GM19328 (cell line): ENCODE measurements around the gene MAPKAP1.

Experiments used
- ATAC-seq: cut with Tn5 transposase; IDR thresholded peaks from one replicate; pipeline ENCODE4 v1.9.1; 2021; ENCODE audit warnings: mild to moderate bottlenecking, moderate library complexity; ENCODE audit not compliant: unreplicated experiment

The MAPKAP1 gene

DNA sequence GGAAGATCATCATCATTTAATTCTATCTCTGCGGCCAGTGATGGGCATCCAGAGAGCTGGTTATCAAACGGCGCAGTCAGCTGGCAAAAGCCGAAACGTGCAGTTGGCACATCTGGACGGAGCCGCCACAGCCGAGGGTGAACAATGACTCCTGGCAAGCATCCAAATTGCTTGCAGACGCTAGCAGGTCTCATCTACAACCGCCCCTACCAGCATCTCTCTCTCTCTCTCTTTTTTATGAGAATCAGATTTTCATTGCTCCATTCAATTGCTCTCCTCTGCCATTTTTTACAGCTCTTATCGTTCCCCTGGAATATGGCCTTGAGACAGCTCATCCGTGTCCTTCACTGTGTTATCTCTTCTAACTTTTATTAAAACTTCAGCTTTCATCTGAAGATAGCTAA, 165.2 kb downstream of the MAPKAP1 start:
- ATAC-seq: no peak

DNA sequence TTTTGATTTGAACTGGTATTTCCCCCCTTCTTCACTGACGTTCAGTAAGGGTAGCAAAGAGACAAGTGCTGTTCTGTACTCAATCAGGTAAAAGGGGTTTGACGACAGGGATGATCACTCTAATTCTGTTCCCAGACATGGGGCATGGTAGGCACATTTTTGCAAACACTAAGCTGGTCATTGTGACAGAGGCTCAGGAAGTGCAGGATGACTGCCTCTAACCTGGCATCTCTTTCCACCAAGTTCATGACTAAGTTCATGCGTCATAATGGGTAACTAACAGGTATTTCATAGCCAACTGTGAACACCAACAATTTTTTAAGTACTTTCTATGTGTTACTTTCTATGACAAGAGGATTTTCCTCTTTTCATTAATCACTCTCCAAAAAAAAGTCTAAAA, 166.5 kb downstream of the MAPKAP1 start:
- ATAC-seq: no peak

DNA sequence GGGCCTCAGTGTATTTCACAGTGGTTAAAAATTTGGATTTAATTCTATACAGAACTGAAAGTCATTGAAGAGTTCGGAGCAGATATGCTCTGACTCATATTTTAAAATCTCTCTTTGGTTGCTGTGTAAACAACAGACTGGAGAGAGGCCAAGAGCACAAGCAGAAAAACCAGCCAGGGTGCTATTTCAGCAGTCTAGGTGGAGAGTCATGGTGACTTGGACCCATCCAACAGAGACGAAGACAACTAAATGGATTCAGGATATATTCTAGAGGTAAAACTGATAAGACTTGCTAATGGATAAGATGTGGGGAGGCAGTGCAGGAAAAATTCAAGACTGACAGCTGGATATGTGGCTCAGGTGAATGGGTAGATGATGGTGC, 168.9 kb downstream of the MAPKAP1 start:
- no peak for ATAC-seq

DNA sequence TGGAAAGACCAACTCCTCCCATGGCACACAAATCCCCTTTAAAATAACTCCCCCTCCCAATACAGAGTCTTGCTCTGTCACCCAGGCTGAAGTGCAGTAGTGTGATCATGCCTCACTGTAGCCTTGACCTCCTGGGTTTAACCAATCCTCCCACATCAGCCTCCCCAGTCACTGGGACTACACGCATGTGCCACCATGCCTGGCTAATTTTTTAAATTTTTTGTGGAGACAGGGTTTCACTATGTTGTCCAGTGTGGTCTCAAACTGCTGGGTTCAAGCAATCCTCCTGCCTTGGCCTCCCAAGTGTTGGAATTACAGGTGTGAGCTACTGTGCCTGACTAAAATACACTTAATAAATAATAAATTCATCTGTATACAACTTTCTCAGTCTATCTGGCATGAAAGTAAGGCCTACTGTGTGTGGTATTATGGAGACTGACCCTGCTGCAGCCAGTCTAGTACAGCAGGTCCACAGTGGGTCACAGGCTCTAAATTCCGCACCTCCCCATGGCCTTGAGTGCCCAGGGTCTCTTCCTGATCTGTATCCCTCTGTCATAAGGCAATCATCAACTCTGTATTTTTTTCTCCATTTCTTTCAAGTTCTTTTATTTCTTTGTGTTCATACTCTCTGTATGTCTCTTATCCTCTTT, 169.4 kb downstream of the MAPKAP1 start:
- ATAC-seq: no peak

DNA sequence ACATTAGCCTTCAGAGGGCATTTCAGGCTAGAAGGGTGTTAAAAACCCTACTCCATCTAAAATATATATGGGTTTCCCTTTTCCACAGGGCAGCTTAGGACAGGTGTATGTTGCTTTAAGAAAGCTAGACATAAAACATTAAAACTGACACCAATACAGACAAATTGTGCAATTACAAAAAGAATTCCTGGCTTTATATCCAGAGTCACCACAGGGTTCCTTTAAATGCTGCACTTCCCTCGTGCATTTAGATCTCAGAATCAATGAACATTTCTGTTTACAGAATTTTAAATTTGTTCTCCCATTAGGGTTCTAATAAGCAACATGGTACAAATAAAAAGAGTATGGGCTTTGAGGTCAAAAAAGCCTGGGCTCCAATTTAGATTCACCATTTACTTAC, 170.2 kb downstream of the MAPKAP1 start:
- ATAC-seq: no peak

DNA sequence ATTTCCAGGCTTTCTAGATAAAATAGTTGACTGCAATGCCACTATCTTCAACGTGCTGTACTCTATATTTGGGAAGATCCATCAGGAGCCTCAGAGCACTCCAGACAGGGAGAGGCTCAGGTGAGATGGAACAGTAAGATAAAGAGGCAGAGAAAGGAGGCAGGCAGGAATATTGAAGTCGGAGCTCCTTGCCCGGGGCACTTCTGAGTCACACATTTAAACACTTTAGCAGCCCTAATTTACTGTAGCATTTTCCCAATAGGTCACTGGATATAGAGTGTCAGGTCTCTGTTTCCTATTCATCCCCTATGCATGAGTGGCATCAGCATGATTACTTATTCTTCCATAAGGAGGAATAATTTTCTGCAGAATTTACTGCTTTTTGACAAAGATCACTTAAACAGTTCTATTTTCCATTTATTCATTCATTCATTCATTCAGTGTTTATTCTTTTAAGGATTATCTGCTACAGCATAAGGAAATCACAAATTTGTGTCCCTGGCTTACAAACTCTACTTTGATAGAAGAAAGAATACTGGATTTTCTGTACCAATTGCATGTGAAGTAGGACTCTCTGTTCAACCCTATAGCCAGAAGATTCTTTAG, 170.7 kb downstream of the MAPKAP1 start:
- ATAC-seq: no peak

DNA sequence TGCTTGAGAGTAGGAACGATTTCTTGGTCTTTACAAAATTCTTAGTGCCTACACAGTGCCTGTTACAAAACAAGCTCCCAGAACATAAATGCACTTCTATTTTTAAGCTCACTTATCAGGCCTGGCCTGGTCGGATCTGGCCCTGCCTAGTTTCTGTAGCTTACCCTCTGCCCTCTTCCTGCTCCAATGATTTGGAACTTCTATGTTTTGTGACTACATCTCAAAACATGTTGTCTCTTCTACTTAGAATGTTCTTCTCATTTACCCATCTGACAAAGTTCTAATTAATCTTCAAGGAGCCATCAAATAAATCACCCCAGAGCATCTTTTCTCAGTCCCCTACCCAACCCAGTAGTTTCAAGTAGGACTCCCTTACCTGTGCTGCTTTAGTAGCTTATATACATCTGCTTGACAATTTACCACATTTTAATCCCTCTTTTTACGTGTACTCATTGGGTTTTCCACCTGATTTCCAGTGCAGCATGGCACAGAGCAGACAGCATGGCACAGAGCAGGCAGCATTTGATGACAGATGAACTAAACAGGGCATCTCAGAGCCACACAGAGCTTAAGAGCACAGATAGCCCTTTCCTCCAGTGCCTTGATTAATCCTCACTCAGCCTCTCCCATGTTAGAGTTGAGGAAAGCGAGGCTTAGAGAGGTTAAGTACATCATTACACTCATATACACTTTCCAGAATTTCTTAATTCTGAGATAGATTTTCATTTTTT, 171.9 kb downstream of the MAPKAP1 start:
- ATAC-seq: no peak

DNA sequence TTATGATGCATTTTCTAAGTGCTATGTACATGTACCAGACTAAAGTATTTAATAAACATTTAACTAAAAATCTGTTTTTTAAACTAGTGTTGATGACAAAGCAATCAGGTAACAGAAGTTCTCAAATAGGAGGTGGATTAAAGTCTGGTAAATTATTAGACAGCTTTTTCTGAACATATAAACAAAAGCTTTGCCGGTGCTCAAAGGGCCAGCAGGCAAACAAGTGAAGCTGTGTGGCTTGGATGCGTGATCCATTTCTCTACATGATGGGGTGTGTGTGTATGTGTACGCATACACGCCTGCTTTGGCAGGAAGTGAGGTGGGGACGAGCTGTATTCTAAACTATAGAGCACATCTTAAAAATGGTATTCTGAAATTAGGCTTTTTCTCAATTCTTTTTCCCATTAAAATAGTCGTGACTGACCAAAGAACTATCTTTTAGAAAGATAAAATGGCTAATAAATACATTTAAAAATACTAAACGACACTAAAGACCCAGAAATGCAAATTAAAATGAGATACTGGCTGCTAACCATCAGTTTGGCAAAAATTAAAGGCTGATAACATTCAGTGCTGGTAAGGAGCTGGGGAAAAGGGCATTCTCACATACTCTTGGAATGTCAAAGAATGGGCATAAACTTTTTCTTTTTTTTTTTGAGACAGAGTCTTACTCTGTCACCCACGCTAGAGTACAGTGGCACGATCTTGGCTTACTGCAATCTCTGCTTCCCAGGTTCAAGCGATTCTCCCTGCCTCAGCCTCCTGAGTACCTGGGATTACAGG, 174.0 kb downstream of the MAPKAP1 start:
- ATAC-seq: no peak

DNA sequence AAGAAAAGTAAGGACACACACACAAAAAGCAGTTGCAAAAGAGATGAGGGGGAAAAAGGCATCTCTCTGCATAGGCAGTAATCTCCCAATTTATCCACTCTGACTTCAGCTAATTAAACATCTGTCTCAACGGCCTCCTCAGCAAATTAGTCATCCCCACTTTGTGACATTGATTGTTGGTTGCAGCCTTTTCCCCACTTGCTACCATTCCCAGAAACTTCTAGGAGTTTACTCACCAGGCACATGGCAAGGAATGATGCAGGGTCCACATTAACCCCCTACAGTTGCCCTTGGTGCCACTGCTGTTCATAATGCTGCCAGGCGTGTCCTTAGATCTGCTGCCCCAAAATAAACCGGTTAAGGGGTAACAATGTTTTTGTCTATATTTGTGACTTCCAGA, 174.6 kb downstream of the MAPKAP1 start:
- no peak for ATAC-seq

DNA sequence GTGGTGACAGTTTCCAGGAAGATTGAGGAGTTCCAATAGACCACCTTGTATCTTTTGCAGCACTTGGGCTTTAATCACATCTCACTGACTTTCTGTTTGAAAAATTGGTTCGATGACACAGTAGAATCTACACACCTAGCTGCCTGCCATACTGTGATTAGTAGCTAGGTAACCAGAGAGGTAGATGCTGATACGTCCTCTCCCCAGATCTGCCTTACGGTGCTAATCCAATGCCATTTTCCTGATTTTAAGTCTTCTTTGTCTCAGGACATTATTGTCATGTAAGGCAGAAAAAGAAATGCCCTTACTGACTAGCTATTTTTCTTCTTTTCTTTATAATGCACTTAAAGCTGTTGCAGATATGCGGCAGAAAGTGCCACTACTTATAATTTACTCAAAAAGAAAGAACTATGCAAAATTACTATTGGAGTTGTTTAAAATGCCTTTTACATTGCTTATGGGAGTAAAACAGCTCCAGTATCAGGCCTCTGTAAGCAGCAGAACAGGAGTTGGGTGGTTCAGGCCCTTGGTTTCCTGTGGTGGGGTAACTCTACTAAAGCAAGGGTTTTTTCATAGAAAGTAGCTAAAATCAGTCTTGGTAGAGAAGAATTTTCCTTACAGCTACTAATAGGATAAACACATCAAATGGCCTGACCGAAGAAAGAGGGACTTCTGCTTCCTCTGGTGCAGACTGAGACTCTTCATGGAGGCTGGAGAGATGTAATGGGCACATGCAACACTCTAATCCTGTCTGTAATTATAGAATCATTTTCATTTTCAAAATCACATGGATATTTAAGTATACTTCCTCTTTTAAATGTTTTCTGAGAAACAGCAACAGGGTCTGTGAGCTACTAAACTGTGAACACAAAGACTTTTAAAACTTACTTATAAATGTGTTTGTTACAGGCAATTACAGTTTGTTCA, 177.2 kb downstream of the MAPKAP1 start:
- ATAC-seq: peak; percentile 59

DNA sequence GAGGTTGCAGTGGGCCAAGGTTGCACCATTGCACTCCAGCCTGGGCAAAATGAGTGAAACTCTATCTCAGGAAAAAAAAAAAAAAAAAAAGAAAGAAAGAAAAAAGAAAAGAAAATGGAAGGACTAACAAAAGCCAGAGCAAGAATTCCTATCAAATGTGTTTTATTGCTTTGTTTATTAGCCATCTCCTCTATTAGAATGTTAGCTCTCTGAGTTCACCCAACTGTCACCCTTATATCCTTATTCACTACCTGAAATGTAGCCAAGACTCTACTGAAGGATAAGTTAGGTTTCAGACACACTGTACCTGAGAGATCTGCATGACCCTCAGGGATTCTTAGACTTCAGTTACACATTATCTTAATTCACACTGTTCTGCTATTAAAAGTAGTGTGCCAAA, 177.9 kb downstream of the MAPKAP1 start:
- no peak for ATAC-seq

DNA sequence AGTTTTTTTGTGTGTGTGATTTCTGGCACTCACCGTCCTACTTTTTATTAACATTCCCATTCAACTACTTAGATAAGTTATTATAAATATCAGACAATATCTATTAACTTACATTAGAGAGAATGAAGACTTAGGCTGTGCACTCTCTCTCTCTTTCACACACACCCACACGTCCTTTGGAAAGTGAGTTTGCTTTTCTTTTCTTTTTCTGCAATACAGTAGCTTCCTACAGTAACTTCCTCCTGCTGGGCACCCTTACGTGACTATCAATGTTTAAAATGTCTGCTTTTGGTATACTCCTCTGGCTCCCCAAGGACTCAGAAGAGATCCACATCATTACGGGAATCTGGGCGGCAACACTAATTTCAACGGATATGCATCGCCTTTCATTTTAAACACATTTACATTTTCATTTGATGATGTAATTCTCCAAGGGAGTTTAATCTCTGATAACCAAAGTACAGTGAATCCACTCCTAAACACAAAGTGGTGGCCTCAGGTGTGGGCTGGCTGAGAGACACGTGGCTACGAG, 179.5 kb downstream of the MAPKAP1 start:
- no peak for ATAC-seq

DNA sequence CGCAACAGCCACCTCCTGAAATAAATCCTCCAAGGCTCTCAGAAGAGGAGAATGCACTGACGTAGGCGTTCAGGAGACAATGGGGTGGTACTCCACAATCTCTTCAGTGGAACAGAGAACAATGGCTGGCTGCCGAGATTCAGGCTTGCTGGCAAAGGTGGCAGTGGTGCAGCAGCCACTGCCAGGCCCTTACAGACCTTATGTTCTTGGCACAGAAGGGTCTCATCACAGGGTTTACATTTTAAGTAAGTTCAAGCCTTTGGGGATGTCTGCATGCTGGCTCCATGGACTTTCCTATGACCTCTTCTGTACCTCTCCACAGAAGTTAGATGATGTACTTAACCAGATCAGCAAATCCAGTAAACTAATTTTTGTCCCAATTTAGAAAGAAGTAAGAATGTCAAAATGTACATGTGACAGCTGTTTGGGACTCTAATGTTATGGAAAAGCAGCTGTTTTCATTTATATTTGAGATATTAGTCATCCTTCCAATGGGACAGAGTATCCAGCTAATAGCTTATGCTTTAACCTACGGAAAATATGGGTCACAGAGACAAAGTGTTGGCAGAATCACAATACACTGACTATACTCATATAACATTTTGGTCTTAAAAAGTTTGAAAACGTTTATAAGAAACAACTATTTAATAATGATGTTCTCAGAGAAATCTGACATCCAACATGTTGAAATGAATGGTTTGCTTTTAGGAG, 180.9 kb downstream of the MAPKAP1 start:
- no peak for ATAC-seq

DNA sequence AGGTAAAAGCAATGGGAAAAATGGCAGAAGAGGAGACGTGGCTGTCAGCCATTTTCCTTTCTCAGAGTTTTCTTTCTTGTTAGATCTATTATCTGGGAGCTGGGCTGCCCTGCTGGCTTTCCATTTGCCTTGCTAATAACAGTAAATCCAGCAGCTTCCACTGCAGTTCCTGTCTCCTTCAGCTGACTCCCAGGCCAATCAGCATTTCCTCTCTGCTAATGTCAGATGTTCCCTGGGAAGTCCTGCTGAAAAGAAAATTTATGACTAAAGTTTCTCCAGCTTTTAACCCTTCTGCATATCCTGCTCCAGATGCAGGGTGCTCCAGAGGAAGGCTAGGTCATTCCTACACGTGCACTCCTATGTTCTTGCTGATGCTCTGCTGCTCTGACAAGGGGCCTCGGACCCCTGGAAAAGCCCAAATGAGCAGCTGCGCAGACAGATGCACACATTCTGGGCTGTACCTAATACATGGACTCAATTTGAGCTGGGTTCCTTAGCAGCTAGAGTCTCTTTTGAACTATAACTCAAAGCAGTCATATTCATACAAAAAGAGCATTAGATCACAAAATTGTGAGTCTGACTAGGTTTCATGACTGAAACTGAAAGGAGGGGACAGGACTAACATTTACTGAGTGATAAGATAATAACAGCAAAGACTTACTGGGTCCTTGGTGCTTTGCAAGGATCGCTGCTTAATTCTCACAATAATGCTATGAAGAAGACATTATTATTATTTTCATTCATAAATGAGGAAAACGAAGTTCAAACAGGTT, 182.2 kb downstream of the MAPKAP1 start:
- no peak for ATAC-seq

DNA sequence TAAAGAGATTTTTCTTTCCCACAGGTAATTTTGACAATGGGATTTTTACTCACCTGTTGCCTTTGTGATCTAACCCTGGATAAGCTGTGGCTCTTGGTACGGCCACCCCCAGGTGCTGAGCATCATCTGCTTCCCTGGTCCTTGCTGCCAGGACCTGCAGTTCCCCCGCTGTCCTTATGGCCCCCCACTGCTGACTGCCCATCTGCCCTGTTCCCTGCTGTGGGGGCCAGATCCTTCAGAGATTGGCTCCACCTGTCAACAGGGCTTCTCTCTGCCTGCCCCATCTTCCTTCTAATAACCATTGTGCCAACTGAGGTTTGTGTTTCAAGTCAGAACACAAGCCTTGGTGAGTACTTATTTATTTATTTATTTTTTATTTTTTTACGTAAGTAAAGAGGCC, 183.3 kb downstream of the MAPKAP1 start:
- ATAC-seq: no peak

DNA sequence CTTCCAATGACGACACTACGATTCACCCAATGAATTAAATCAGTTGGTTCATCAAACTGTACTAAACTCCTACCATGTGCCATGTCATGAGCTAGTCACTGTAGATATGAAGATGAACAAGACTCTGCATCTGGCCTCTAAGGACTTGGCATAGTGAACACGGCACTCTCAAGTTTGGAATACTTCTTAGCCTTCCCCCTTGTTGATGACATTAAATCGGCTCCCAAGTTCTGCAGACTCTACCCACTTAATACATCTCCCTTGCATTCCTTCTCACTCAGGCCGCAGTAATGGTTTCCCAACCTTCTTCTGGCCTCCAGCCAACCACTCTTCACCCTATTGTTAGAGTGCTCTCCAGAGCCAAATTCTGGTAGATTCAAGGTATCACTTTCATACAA, 184.7 kb downstream of the MAPKAP1 start:
- no peak for ATAC-seq

DNA sequence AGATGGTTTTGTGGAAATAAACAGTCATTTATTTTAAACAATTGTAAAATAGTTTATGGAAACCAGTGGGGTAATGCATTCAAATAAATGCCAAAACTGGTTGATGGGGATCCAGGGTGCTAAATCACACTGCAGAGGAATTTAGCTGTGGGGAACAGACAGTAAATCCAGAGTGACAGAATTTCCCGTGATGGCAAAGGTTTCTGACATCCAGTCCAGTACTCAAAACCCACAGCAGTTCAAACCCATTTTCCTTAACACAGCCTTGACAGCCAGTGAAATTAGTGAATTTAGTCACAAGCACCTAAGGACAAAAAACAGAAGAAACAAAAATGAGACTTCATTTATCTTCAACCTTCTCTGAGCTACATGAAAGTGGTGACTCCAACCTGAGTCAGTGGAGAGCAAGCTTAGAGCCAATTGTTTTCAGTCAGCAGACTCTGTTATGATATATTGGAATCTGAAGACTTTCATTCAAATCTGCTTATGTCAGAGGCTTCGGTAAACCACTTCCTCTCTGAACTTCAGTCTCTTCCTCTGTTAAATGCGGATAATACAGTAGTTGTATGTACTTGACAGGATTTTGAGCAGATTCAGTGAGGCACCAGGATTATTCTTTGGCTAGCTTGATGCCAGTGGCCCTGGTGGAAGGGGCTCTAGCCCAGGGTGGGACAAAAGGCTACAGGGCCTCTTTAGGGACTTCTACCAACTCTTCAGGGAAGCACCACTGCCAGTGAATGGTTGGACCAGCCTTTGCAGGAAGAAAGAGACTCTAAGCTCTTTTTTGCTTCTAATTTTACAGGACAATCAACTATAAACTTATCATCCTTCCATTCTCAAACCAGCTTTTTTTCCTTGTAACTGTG, 185.3 kb downstream of the MAPKAP1 start:
- no peak for ATAC-seq

DNA sequence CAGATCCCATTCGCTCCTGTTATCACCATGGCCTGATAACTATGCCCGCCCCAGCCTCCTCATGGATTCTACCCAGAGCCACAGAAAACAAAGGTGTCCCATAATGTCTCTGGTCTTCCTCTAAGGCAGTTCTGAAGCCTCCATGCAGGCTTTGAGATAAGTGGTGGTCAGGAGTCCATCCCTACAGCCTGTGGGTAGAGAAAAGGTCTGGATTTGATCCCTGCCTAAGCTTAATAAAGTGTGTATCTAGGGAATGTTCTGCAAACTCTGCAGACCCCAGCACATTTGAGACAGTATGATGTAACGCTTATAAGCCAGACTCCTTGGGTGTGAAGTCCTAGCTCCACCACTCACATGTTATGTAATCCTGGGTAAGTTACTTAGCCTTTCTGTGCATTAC, 187.3 kb downstream of the MAPKAP1 start:
- no peak for ATAC-seq
